IPS-15b (cell line): Measurements from ENCODE around the gene SMYD3.

Experiments used
- H3K27me3 ChIP-seq: one replicate; pipeline ENCODE4 v1.6.1; 2013; ENCODE audit warnings: low read length; ENCODE audit not compliant: control insufficient read depth, insufficient read depth
- H3K36me3 ChIP-seq: one replicate; pipeline ENCODE4 v1.6.1; 2013; ENCODE audit warnings: low read length; ENCODE audit not compliant: control insufficient read depth, insufficient read depth
- H3K4me1 ChIP-seq: one replicate; pipeline ENCODE4 v1.6.1; 2013; ENCODE audit warnings: mild to moderate bottlenecking, low read length; ENCODE audit not compliant: control insufficient read depth, insufficient read depth
- H3K4me3 ChIP-seq: one replicate; pipeline ENCODE4 v1.5.1; 2013; ENCODE audit warnings: low read depth, low read length
- H3K9ac ChIP-seq: one replicate; pipeline ENCODE4 v1.6.1; 2013; ENCODE audit warnings: low read depth, mild to moderate bottlenecking, low read length
- H3K9me3 ChIP-seq: one replicate; pipeline ENCODE4 v1.6.1; 2013; ENCODE audit warnings: mild to moderate bottlenecking, low read length; ENCODE audit not compliant: control insufficient read depth, insufficient read depth

Gene SMYD3

DNA sequence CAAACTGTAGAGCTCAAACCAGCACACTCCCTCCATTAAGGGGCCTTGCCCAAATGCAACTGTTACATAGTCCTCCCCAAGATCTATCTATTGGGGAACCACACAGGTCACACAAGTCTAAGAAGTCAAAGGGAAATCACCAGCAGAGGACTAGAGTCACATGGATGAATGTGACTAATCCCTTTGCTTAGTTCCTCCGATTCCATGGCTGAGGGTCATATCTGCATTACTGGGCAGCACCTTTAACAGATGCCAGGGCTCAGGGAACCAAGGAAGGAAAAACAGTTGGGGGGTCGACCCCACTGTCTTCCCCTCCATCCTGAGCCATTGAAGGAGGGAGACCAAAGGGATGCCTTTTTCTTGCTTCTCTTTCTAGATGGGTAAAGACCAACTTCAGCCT lies 23.4 kb upstream of the SMYD3 start:
- Histone ChIP-seq H3K4me3 (no peak overlapping the region), H3K4me1 (no peaks in the 10 kb centered on the region), H3K36me3 (no peaks in the 10 kb centered on the region), H3K9me3 (no peaks in the 10 kb centered on the region), H3K27me3 (no peaks in the 10 kb centered on the region), H3K9ac (no peak overlapping the region)

DNA sequence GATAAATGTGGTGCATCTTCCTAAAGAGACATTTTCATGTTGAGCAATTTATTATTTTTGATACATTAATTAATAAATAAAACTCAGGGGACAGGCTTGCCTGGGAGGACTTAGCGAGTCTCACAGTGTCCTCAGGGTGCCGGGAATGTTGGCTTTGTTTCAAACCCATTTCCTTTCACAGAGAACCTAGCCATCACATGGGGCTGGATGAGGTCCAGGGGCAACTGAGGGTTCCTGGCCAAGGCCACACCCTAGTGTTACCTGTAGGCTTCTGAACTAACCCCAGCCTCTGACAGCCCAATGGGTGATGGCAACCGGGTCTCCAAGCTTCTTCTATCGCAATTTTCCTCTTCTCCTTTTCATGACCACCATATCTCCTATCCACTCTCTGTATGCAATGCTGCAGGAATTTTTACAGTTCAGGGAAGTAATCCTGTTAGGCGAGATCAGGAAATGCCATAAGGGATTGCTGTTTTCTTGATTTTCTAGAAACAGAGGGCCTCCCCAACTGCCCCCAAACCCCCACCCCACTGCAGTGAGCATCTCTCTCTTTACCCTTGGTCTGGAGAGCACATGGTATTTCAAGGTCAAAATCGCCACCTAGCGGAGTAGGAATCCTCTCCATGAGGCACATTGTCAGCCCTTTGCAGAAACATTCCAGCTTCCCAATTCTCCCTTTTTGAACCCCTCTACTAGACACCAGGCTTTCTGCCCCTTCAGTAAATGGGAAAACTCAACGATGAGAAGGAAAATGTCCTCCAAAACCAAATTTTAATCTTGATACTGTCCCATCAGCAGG lies 22.1 kb upstream of the SMYD3 start:
- H3K4me3 ChIP-seq = no peak overlapping the region
- H3K9ac ChIP-seq = no peak overlapping the region
- H3K36me3 ChIP-seq = no peaks in the 10 kb centered on the region
- H3K27me3 ChIP-seq = no peaks in the 10 kb centered on the region
- no peaks in the 10 kb centered on the region for H3K4me1 ChIP-seq
- H3K9me3 ChIP-seq = no peaks in the 10 kb centered on the region

DNA sequence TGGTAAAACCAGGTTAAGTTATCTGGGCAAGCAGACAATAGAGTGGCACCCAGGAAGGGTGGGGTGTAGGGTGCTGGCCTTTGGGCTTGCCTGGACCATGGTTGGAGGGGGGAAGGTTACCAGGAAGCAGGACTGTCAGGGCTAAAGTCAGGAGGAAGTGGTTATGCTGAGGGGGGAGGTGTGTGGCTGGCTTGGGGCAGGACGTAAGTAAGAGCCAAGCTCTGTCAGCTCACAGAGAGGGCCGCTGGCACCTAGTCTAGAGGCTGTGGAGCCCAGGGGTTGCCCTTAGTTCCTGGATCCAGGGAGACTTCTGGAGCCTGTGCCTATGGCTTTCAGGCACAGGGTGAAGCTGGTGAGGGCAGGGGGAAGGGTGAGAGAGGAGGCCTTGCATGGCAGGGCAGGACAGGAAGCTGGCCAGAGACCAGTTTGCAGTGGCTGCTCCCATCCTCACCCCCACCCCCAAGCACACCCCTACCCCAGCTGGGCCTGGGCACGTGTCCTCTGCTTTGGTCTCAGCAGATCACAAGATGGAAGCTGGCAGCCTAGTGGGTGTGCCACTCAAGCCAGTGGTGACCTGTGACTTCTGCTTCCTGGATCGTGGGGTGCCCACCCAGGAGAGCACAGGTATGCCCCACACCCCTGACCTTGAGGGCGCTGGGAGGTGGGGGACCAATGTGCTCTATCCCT lies 20.5 kb upstream of the SMYD3 start:
- H3K9me3 ChIP-seq = no peaks in the 10 kb centered on the region
- no peaks in the 10 kb centered on the region for H3K27me3 ChIP-seq
- no peaks in the 10 kb centered on the region for H3K4me1 ChIP-seq
- H3K36me3 ChIP-seq = no peaks in the 10 kb centered on the region
- no peak overlapping the region for H3K4me3 ChIP-seq
- H3K9ac ChIP-seq = no peak overlapping the region

DNA sequence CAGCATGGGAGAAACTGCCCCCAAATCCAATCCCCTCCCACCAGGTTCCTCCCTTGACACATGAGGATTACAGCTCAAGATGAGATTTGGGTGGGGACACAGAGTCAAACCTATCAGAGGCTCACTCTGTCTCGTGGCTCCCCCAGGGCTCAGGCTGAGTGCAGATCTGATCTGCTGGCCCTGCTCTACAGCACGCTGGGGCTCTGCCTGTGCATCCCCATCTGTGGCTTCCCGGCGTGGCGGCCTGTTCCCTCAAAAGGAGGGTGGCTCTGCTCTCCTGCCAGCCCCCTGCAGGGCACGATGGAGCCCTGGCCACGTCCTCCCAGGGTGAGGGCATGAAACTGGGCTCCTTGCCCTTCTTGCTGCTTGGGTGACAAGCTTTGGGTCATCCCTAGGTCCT lies 19.8 kb upstream of the SMYD3 start:
- Histone ChIP-seq H3K9me3 (no peaks in the 10 kb centered on the region), H3K9ac (no peak overlapping the region), H3K4me3 (no peak overlapping the region), H3K4me1 (no peaks in the 10 kb centered on the region), H3K27me3 (no peaks in the 10 kb centered on the region), H3K36me3 (no peaks in the 10 kb centered on the region)

DNA sequence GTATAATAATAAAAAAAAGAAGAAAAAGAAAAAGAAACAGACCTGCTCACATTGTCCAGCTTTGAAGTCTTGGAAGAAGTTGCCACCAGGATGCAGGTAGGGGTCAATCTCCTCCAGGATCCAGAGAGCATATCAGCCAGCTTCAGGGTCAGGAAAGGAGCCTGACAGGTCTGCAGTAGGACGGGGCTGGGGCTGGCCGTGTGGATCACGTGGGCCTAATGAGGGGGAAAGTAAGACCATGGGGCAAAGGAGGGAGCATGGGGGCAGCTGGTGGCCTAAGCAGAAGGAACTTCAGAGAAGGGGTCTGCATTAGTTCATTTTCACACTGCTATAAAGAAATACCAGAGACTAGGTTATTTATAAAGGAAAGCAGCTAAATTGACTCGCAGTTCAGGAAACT lies 19.3 kb upstream of the SMYD3 start:
- no peaks in the 10 kb centered on the region for H3K36me3 ChIP-seq
- H3K4me1 ChIP-seq = no peaks in the 10 kb centered on the region
- no peaks in the 10 kb centered on the region for H3K9me3 ChIP-seq
- H3K27me3 ChIP-seq = no peaks in the 10 kb centered on the region
- H3K4me3 ChIP-seq = no peak overlapping the region
- H3K9ac ChIP-seq = no peak overlapping the region

DNA sequence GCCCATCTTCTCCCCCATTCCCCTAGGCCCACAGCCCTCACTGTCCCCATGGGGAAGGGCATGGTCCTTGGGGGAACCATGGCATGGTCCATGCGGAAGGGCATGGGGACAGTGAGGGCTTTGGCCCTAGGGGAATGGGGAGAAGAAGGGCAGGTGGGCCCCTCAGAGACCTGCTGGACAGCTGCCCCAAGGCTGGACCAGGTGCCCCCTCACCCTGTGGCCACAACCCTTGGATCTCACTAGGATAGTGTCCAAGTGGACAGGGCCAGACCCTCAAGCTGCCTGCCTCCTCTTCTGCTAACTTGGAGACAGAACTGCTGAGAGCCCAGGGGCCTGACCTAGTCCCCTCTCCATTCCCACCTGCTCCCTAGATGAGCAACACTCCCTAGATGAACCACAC lies 12.4 kb upstream of the SMYD3 start:
- no peak overlapping the region for H3K9ac ChIP-seq
- H3K4me1 ChIP-seq = no peaks in the 10 kb centered on the region
- no peaks in the 10 kb centered on the region for H3K27me3 ChIP-seq
- peaks cover 6% of the 10 kb centered on the region for H3K9me3 ChIP-seq
- no peaks in the 10 kb centered on the region for H3K36me3 ChIP-seq
- no peak overlapping the region for H3K4me3 ChIP-seq

DNA sequence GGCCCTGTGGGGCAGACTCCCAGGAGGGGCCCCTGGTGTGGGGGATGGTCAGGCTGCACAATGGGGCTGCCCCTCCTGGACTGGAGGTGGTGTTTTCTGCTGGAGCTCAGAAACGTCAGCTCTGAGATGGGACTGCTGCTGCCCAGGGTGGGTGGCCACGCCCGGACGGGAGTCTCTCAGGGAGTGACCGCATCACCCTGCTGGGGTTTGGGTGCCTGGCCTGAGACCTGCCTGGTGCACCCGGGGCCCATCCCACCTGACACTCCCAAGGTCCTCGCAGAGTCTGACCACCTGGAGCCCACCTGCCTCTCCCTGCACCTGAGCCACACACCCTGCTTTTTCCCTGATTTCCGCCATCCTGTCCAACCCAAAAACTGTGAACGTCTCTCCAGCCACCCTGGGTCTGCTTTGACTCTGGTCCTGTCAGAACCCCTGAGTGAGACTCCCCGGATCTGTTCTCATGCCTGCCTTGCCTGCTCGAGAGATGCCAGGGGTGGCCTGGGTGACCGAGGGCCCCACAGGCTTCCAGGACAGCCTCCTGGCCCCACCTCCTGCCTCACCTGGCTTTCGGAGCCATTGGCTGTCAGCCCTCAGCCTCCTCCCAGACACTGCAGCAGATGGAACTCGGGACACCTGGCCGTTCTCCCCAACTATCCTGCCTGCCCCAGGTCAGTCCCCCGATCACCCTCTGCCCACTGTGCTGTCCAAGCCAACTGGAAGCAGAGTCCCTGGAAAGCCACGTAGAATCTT lies 11.6 kb upstream of the SMYD3 start:
- Histone ChIP-seq H3K36me3 (no peaks in the 10 kb centered on the region), H3K4me1 (no peaks in the 10 kb centered on the region), H3K27me3 (no peaks in the 10 kb centered on the region), H3K4me3 (no peak overlapping the region), H3K9me3 (peaks cover 6% of the 10 kb centered on the region), H3K9ac (no peak overlapping the region)

DNA sequence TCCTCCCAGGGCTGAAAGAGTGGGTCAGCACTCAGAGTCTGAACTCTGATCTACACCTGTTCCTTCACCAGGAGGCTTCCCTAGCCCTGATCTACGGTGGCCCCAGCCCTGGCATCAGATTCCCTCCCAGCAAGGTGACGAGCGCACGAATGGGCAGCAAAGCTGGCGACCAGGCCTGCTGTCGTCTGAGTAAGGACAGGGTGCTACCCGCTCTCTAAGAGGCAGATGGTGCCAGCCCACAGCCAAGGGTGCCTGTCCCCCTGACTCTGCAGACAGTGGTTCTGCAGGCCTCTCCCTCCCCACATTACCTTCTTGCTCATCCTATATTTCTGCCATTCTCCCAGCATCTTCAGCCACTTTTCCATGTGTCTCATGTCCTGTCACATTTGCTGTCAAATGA lies 10.3 kb upstream of the SMYD3 start:
- H3K4me3 ChIP-seq = no peak overlapping the region
- peaks cover 6% of the 10 kb centered on the region for H3K9me3 ChIP-seq
- no peak overlapping the region for H3K9ac ChIP-seq
- H3K36me3 ChIP-seq = no peaks in the 10 kb centered on the region
- no peaks in the 10 kb centered on the region for H3K27me3 ChIP-seq
- no peaks in the 10 kb centered on the region for H3K4me1 ChIP-seq

DNA sequence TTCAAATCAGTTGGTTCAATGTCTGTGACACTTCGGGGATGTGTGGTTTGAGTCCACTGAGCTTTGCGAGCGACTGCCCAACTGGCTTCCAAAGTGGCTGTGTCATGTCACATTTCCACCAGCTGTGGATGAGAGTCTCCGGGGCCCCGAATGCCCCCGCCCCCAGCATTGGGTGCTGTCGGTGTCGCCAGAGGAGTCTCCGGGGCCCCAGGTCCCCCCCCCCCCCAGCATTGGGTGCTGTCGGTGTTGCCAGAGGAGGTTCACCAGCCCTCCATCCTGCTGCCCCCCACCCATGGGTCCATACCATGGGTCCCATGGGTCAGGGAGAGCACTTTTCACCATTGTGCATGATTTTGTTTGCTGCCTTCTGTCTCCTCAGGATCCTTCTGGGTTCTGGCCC lies 9.0 kb upstream of the SMYD3 start:
- no peak overlapping the region for H3K4me3 ChIP-seq
- H3K9me3 ChIP-seq = peaks cover 6% of the 10 kb centered on the region
- H3K4me1 ChIP-seq = no peaks in the 10 kb centered on the region
- no peaks in the 10 kb centered on the region for H3K27me3 ChIP-seq
- no peak overlapping the region for H3K9ac ChIP-seq
- H3K36me3 ChIP-seq = no peaks in the 10 kb centered on the region

DNA sequence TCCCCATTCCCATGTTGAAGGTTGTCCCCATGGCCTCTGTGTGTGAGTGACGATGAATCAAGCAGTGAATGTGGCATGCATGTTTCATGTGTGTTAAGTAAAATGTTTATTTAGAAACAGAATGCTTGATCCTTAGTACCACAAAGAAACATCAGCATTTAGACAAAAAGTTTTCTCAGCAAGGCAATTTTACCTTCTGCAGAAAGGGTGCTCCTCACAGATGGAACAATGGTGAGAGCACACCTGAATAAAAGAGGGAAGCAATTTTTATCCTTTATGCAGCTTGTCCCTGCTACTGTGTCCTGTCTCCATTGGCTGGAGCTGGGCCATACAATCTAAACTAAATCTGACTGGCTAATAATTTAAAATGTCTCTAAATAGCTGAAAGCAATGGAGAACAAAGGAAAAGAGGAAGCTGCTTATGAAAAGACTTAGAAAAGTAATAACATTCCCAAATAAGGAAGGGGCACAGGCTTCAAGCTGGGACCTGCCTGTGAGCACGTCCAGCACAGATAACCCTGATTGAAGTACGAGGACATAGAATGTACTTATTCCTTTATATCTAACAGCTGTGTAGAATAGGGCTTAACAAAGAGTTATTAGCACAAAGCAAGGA lies 8.4 kb upstream of the SMYD3 start:
- no peaks in the 10 kb centered on the region for H3K36me3 ChIP-seq
- H3K27me3 ChIP-seq = no peaks in the 10 kb centered on the region
- no peak overlapping the region for H3K9ac ChIP-seq
- H3K4me3 ChIP-seq = no peak overlapping the region
- H3K4me1 ChIP-seq = no peaks in the 10 kb centered on the region
- peaks cover 6% of the 10 kb centered on the region for H3K9me3 ChIP-seq

DNA sequence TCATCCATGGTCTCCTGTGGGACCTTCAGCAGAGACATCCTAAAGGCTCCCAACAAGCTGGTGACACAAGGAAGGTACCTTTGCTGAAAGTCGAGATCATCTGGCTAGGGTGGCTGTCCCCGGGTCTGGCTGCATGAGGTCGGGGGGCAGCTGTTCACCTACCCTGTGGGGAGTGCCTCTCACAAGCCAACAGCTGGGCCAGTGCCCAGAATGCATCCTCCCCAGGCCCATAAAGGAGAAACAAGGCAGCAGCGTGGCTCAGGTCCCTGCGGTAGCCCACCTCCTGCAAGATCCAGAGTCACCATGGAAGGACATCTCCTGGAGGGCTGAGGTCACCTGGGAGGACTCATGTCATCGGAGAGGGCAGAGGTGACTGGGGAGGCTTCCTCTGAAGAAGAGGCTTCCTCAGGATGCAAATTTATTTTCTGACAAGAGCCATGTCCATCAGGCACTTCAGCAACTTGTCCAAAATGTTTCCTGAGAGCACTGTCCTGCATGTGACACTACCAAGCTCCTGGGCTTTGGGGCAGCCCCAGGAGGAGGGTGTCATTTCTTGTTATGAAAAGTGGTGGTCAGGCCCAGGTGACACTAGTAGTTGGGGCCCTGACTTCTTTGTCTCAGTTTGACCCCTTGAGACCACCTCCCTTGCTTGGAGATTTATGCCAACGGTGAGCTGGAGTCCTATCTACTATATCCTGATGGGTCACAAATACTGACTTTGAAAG lies 6.7 kb upstream of the SMYD3 start:
- H3K9ac ChIP-seq = no peak overlapping the region

More for the DNA sequence above, 6.7 kb upstream of the SMYD3 start:
- Histone ChIP-seq H3K4me3 (no peak overlapping the region), H3K36me3 (no peaks in the 10 kb centered on the region), H3K27me3 (no peaks in the 10 kb centered on the region), H3K4me1 (no peaks in the 10 kb centered on the region), H3K9me3 (peaks cover 6% of the 10 kb centered on the region)
